Measurements from ENCODE around the gene MFGE8.
A peak's percentile ranks its signal among the peaks of the same experiment; 100 is the strongest.
"Not testable (repeated sequence)": the region's sequence is repeated elsewhere in the genome, so short reads cannot be mapped to it uniquely, and the experiment has no call there.

MFGE8 gene, protein sequence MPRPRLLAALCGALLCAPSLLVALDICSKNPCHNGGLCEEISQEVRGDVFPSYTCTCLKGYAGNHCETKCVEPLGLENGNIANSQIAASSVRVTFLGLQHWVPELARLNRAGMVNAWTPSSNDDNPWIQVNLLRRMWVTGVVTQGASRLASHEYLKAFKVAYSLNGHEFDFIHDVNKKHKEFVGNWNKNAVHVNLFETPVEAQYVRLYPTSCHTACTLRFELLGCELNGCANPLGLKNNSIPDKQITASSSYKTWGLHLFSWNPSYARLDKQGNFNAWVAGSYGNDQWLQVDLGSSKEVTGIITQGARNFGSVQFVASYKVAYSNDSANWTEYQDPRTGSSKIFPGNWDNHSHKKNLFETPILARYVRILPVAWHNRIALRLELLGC

DNA sequence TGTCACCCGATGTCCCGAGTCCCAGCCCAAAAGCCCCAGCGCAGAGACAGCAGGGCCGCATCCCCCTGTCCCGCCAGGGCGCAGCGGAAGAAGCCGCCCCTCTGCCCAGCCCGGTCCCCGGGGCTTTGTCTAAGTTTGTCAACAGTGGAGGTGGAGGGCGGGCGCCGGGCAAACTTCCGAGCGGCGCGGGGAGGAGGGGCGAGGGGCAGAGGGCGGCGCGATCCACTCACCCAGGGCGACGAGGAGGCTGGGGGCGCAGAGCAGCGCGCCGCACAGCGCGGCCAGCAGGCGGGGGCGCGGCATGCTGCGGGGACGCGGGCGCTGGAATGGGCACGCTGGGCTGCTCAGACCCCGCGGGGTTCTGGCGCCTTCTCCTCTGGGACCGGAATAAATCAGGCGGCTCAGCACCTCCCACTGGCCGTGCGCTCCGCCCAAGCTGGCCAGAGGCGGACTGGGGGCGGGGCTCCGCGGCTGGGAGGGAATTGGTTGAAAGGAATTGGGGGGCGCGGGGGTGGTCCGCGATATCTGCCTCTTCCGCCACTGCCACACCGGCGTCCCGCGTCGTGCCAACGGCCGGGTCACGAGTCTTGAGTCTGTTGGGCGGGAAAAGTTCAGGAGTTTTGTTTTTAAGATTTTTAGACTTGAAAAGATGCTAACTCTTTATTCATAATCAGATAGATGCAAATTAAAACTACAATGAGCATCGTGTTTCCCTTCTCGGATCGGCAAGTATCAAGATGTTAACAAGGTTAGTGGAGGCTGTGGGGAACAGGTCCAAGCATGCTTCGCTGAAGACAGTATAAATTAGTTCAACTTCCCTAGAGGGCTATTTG, at the start of gene MFGE8:
Gene MFGE8, minus strand, starts transcription at position 363 of the 833 bp plus-strand sequence. Its CDS starts 60 bp downstream, at position 303.
- DNase-seq (ENCODE audit: low read depth) = peak; percentile 54

DNA sequence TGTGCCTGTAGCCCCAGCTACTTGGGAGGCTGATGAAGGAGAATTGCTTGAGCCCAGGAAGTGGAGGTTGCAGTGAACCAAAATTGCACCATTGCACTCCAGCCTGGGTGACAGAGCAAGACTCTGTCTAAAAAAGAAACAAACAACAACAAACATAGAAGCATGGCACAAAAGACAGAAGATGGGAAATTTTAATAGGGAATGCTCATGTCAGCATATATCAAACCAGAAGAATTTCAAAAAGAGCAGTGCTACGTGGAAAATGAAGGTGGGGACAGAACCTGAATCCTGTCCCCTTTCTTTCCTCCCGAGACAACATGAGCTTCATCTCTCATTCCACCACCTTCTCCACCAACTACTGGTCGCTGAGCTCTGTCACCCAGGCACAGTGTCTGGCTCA, 46.3 kb upstream of the MFGE8 start:
- DNase-seq (ENCODE audit: low read depth) = no peak

DNA sequence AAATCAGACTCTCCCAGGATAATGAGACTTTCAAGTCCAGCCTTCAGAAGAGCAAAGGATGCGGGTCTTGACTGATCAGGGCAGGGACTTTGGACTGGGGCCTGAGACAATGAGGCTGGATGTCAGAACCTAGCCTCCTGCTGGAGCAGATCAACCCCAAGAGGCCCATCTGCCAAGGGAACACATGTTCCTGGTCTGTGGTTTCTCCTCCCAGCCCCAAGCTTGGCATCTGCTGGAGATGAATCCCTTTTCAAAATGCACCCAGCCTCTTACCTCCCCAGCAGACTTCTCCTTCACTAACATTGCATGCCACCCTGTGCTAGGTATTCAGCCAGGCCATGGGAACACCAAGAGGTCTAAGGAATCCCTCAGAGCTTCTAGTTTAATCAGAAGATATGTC, 43.7 kb upstream of the MFGE8 start:
- no peak for DNase-seq (ENCODE audit: low read depth)

DNA sequence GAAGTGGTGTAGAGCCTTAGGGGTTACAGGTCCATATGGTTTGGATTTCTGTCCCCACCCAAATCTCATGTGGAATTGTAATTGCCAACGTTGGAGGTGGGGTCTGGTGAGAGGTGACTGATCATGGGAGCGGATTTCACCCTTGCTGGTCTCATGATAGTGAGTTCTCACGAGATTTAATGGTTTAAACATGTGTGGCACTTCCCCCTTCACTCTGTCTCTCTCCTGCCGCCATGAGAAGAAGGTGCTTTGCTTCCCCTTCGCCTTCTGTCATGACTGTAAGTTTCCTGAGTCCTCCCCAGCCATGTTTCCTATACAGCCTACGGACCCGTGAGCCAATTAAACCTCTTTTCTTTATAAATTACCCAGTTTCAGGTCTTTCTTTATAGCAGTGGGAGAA, 43.1 kb upstream of the MFGE8 start:
- DNase-seq (ENCODE audit: low read depth) = no peak

DNA sequence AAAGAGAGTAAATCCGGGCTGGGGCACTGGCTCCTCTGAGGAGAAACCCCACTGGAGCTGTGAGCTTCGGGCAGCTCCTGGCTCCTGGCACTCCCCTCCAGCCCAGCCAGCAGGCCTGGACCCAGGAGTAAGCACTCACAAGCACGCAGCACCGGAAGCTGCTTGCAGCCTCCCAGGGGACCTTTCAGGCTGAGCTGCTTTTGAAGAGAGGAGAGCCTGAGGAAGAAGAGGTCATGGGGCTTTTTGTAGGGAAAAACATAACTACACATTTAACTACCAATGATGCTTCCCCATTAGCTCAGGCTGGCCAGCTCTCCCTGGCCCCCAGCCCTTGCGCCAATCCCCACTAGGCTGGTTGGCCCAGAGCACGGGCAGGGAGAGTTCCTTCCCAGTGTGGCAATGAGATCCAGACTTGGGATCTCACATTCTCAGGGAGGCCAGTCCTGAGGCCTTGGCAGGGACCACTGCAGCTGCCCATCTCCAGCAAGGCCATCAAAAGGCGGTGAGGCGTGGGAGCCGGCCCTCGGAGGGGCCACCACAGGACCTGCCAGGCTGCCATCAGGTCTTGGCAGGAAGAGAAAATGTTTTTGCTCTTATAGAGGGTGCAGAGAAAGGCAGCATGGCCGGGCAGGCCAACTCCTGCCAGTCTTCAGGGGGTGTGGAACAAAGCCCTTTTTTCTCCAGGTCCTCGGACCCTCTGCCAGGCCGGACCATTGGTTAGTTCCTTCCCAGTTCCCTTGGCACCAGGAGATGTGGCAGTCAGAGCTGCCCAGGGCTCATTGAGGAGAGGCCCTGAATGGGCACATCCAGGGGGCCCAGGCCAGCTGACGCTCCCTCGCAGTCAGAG, 41.5 kb upstream of the MFGE8 start:
- no peak for DNase-seq (ENCODE audit: low read depth)

DNA sequence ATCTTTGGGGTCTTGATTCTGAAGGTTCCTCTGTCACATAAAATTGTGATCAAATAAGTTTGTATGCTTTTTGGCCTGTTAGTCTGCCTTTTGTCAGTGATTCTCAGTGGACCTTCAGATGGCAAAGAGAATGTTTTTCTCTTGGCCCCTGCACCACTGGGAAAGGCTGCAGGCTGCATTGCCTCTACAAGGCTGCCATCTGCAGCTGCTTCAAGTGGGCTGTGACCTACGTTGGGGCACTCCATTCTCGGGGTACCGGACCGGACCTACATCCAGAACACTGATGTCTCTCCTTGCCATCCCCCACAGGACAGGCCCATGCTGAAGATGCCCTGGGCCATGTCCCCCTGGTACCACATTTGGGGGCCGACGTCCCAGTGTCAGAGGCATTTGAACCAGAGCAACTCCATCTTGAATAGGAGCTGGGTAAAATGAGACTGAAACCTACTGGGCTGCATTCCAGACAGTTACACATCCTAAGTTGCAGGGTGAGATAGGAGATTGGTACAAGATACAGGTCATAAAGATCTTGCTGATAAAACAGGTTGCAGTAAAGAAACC, 37.5 kb upstream of the MFGE8 start:
- no peak for DNase-seq (ENCODE audit: low read depth)

DNA sequence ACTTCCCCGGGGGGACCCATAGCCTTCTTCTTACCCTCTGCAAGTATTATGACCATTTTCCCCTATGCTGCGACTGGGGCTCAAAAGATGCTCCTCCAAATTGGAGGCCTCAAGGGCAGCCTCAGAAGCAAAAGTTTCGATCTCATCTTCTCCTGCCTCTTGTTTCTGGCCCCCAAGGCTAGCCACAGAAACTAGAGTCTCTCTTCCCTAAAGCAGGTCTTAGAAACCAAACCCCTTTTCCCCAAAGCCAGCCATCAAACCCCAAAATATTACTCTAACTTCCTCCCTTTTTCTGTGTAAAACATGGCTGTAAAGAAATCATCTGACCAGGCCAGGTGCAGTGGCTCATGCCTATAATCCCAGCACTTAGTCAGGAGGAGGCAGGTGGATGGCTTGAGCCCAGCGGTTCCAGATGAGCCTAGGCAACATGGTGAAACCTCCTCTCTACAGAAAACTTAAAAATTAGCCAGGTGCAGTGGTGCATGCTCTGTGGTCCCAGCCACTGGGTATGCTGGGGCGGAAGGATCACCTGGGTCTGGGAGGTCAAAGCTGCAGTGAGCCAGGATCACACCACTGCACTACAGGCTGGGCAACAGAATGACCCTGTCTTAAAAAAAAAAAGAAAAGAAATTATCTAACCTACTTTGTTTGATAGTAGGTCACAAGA, 36.7 kb upstream of the MFGE8 start:
- DNase-seq (ENCODE audit: low read depth) = no peak

DNA sequence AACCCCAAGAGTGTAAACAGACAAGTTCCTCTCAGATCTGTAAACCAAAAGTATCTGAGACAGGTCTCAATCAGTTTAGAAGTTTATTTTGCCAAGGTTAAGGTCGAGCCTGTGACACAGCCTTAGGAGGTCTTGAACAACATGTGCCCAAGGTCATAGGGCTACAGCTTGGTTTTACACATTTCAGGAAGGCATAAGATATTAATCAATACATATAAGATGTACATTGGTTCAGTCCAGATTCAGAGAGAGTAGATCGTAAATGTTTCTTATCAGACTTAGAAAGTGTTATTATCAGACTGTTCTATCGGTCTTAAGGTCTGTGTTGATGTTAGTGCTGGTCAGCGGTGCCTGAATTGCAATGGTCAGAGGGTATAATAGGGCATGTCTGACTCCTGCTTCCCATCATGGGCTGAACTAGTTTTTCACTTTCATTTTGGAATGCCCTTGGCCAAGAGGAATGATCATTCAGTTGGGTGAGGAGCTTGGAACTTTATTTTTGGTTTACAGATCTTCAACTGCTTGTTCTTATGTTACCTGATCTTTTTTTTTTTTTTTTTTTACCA, 27.0 kb upstream of the MFGE8 start:
- DNase-seq (ENCODE audit: low read depth) = no peak

DNA sequence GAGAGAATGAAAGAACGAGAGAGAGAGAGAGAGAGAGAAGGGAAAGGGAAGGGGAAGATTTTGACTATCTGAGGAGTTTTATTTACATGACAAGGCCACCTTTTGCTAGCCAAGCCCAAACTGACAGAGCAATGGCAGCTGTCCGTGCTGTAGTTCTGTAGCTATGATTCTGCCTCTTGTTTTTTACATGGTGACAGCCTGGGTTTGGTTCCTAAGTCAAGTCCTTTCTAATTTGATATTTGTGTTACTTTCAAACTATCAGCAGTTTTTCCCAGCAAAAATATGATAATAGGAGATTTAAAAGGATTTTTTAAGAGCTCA, 26.3 kb upstream of the MFGE8 start:
- no peak for DNase-seq (ENCODE audit: low read depth)

DNA sequence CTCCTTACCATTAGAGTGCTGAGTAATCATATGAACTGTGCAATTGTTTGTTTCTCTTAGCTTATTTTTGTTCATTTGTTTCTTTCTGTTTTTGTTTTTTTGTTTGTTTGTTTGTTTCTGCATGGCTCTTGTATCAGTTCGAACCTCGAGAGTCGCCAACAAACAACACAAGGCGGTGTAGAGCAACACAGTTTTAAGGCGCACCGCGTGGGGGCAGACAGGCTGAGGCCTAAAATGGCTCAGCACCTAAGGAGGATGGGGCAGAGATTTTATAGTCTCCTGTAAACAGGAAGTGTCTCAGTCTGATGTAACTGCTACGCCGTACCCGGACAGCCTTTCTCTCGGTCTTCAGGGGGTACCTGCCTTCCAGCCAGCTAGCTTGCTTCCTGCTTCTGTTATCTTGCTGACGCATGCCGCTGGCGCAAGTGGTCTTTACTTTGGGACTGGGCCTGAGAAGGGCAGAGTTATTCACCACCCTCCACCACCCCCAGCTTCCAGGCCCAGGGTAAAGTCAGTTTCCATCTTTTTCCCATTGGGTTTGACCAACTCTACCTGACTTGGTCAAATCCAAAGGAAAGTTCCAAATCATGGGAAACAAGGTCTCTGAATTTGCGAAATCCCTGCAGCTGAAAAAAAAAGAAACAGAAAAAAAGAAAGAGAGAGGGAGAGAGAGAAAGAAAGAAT, 25.8 kb upstream of the MFGE8 start:
- no peak for DNase-seq (ENCODE audit: low read depth)

DNA sequence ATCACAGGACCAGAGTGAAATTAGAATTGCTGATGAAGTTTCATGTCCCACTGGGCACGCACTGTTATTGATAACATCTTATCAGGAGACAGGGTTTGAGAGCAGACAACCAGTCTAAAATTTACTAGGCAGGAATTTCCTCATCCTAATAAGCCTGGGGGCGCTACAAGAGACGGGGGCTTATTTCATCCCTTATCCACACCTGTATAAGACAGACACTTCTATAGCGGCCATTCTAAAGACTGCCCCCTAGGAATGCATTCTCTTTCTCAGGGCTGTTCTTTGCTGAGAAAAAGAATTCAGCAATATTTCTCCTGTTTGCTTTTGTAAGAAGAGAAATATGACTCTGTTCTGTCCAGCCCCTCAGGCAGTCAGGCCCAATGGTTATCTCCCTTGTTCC, 21.3 kb upstream of the MFGE8 start:
- DNase-seq (ENCODE audit: low read depth) = not testable (repeated sequence)

DNA sequence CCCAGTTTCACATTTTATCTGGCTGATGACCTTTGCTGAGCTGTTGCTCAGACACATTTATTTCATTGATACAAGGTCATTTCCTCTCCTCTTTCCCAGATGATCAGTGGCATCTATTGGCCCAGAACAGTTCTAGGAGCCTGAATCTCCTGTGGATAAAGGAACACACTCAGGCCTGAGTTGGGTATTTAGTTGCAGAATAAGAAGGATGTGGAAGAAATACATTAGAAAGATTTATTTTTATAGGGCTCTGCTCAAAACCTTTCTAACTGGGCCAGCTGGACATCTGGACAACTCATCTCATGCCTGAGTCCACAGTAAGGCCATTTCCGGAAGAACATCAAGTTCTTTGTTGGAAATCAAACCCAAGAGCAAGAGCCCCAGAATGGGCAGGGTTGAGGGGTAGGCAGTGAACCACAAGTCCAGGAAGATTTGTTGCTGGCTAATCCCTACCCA, 19.7 kb upstream of the MFGE8 start:
- no peak for DNase-seq (ENCODE audit: low read depth)

DNA sequence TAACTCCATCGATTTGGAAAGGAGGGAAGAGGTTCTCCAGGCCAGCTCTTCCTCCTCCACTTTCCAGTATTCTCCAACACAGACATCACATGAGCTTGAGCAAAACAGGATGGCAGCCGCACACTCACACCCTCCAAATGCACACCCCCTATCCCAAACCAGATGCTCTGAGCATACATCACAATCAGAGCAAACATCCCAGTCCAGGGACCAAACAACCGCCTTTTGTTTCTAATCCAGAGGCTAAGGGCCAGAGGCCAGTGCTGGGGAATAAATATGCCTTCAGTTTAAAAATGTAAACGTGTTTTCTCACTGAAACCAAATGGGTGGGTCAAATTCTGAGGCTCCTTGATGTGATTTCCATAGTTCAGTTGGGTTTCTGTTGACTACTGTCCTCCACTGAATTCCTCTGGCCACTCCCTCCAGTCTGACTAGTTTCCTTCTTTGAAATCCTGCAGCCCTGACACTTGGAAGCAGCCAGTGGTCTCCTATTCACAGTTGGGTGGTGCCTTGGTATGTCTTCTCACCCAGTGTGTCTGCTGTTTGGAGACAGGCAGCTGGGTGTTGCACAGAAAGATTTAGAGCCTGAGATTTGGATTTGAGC, 19.2 kb upstream of the MFGE8 start:
- no peak for DNase-seq (ENCODE audit: low read depth)

DNA sequence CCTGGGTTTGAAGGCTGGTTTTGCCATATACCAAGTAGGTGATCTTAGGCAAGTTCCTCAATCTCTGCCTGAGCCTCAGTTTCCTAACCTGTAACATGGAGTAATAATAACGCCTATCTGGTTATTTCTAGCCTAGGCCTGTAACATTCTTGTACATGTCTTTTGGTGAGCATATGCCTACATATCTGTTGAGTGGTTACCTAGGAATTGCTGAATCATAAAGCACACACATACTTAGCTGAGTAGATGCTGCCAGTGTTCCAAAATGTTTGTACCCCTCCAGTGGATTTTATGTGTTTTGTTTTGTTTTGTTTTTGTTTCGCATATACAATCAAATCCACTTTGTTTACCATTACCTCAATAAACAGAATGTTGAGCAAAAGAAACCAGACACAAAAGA, 17.4 kb upstream of the MFGE8 start:
- DNase-seq (ENCODE audit: low read depth) = no peak

DNA sequence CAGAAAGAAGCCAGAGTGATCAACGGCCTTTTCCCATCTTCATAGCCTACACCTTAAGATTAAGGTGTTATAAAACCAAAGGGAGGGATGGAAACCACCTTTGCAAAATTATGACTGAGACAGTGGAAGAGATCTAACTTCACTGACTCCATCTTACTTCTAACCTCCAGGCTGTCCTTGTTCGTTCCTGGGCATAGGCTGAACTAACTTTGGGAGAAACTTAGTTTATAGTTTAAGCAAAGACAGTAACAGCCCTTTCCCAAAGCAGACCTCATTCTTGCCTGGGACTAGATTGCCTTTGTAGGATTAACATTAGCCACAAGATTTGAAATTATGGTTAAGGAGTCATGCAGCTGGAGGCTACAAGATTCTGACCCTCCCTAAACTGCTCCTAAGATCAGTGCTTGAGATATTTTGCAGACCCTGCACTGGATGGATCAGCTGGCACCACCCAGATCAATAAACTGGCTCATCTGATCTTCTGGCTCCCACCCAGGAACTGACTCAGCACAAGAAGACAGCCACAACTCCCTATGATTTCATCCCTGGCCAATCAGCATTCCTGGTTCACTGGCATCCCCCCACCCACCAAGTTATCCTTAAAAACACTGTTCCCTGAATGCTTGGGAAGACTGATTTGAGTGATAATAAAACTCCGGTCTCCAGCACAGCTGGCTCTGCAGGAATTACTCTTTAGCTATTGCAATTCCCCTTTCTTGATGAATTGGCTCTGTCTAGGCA, 16.3 kb upstream of the MFGE8 start:
- DNase-seq (ENCODE audit: low read depth) = not testable (repeated sequence)

DNA sequence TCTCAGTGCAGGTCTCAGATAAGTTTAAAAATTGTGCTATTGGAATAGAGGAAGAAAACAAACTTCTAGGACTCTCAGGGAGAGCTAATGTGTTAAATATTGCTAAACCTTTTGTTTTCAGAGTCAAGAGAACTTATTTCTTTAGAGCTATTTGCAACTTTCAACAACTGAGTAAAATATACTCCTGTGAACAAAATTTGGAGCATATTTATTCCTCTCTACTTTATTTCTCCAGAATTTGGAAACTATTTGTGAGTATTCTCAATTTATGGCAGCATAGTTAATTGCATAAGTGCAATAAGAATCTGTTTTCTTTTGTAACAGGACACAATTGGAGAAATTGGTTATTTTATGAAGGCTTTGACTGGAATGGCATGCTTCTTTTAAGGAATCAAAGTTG, 15.0 kb upstream of the MFGE8 start:
- DNase-seq (ENCODE audit: low read depth) = not testable (repeated sequence)

DNA sequence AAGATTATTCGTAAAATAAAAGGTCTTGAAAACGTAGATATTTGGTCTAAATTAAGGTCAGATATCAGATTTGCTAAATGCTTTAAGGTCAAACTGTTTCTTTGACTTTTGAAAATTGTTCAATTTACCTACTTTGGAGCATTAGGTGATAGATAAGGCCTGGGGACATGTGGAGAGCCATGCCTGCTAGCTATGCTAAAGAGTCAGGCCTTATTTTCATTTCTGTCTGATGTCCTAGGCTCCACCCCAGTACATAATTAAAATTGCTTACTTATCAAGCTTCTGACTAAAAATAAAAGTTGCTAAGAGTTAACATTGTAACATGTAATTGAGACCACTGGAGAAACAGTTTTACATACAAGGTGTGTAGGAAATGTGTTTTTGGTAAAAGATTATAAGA, 12.5 kb upstream of the MFGE8 start:
- not testable (repeated sequence) for DNase-seq (ENCODE audit: low read depth)

DNA sequence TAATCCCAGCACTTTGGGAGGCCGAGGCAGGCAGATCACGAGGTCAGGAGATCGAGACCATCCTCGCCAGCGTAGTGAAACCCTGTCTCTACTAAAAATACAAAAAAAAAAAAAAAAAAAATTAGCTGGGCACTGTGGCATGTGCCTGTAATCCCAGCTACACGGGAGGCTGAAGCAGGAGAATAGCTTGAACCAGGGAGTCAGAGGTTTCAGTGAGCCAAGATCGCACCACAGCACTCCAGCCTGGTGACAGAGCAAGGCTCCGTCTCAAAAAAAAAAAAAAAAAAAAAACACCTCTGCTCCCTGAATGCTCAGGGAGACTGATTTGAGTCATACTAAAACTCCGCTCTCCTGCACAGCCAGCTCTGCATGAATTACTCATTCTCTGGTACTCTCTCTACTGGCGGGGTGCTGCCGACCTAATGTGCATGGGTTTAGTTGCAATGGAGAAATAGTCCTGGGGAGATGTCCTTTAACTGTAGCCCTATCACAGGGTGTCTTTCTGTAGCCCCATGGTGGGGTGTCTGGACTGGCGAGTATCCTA, 7.8 kb upstream of the MFGE8 start:
- DNase-seq (ENCODE audit: low read depth) = not testable (repeated sequence)

All from activated gamma-delta T cell treated with anti-CD3 and anti-CD28 coated beads, Interleukin-2, amount 50 U/mL, for 16 hours (primary cell).